ENCODE data around the gene SLC5A2. TPM values are rescaled to one million over a fixed set of nuclear protein-coding genes. Genes with fewer than 3 reads are reported as not detected.

Gene SLC5A2
- total and polyA plus RNA-seq, 2 of the 13 experiments (the other 11 are each of a cell fraction or from before 2014, with no cell fraction given): 0.24 to 0.97 TPM

DNA sequence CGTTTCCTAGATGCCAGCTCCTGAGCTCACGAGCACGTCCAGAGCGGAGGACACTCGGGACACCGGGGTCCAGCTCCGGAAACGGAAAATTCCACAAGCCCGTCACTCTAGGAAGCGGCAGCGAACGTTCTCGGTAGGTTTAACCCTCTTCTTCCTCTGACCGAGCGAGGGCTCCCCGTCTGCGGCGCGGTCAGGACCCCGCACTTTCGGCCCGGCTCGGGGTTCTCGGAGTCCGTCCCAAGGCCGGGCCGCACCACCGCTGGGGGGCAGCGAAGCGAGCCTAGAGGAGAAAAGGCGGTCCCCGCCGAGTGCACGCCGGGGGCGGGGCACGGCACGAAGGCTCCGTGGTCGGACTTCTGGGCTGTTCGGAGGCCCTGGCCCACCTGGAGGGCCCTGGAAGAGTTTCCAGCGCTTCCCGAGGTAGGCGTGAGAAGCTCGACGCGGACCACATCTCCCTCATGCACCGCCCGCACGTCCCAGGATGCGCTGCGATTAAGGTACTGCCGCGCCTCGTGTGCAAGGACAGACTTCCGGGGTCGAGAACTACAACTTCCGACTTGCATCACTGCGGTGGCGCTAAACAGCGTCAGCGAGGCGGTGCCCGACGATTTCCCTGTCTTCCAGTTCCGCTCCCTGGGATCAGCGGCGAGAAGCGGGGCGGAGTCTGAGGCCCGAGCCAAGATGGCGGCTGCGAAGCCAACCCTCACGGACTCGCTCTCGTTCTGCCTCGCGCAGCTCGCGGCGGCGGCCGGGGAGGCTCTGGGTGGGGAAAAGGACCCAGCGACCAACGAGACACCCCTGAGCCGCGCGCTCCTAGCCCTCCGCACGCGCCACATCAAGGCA lies 23.9 kb upstream of the SLC5A2 start, which contains the start of gene ARMC5 (continued):
- TF ChIP-seq, protein P1, sequence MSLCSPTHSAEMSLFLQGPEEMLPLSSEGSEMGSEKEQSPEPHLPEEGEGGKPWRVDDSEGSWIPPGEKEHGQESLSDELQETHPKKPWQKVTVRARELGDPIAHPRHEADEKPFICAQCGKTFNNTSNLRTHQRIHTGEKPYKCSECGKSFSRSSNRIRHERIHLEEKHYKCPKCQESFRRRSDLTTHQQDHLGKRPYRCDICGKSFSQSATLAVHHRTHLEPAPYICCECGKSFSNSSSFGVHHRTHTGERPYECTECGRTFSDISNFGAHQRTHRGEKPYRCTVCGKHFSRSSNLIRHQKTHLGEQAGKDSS (CRISPR knock-in tag; IDR thresholded peaks at IDR 0.05; ENCODE audit: borderline replicate concordance, low read depth): 0 out of 2 replicates have a peak, but pooled peaks have one; percentile 78
- peak; percentile 86 for TF ChIP-seq PHF8 (CRISPR knock-in tag; IDR thresholded peaks at IDR 0.05)
- peak; percentile 41 for TF ChIP-seq FOXO1 (CRISPR knock-in tag; IDR thresholded peaks at IDR 0.05)
- TF ChIP-seq, protein P2, sequence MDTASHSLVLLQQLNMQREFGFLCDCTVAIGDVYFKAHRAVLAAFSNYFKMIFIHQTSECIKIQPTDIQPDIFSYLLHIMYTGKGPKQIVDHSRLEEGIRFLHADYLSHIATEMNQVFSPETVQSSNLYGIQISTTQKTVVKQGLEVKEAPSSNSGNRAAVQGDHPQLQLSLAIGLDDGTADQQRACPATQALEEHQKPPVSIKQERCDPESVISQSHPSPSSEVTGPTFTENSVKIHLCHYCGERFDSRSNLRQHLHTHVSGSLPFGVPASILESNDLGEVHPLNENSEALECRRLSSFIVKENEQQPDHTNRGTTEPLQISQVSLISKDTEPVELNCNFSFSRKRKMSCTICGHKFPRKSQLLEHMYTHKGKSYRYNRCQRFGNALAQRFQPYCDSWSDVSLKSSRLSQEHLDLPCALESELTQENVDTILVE (CRISPR knock-in tag; IDR thresholded peaks at IDR 0.05): peak; percentile 64
- peak; percentile 96; the same call in 1 of the 2 replicates for TF ChIP-seq ZFP41 (CRISPR knock-in tag; IDR thresholded peaks at IDR 0.05; ENCODE audit: borderline replicate concordance)
- TF ChIP-seq, protein P3, sequence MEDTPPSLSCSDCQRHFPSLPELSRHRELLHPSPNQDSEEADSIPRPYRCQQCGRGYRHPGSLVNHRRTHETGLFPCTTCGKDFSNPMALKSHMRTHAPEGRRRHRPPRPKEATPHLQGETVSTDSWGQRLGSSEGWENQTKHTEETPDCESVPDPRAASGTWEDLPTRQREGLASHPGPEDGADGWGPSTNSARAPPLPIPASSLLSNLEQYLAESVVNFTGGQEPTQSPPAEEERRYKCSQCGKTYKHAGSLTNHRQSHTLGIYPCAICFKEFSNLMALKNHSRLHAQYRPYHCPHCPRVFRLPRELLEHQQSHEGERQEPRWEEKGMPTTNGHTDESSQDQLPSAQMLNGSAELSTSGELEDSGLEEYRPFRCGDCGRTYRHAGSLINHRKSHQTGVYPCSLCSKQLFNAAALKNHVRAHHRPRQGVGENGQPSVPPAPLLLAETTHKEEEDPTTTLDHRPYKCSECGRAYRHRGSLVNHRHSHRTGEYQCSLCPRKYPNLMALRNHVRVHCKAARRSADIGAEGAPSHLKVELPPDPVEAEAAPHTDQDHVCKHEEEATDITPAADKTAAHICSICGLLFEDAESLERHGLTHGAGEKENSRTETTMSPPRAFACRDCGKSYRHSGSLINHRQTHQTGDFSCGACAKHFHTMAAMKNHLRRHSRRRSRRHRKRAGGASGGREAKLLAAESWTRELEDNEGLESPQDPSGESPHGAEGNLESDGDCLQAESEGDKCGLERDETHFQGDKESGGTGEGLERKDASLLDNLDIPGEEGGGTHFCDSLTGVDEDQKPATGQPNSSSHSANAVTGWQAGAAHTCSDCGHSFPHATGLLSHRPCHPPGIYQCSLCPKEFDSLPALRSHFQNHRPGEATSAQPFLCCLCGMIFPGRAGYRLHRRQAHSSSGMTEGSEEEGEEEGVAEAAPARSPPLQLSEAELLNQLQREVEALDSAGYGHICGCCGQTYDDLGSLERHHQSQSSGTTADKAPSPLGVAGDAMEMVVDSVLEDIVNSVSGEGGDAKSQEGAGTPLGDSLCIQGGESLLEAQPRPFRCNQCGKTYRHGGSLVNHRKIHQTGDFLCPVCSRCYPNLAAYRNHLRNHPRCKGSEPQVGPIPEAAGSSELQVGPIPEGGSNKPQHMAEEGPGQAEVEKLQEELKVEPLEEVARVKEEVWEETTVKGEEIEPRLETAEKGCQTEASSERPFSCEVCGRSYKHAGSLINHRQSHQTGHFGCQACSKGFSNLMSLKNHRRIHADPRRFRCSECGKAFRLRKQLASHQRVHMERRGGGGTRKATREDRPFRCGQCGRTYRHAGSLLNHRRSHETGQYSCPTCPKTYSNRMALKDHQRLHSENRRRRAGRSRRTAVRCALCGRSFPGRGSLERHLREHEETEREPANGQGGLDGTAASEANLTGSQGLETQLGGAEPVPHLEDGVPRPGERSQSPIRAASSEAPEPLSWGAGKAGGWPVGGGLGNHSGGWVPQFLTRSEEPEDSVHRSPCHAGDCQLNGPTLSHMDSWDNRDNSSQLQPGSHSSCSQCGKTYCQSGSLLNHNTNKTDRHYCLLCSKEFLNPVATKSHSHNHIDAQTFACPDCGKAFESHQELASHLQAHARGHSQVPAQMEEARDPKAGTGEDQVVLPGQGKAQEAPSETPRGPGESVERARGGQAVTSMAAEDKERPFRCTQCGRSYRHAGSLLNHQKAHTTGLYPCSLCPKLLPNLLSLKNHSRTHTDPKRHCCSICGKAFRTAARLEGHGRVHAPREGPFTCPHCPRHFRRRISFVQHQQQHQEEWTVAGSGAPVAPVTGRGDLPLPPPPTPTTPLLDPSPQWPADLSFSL (CRISPR knock-in tag; IDR thresholded peaks at IDR 0.05): no peak; the same call in 1 of the 2 replicates
- TF ChIP-seq FOSL2 (CRISPR knock-in tag; IDR thresholded peaks at IDR 0.05): peak; percentile 65
- TF ChIP-seq ZNF30 (CRISPR knock-in tag; IDR thresholded peaks at IDR 0.05): peak; percentile 87; the same call in 1 of the 2 replicates
- TF ChIP-seq POLR2A (IDR thresholded peaks at IDR 0.05; ENCODE audit: insufficient read depth in 1 of 2, low read depth in 2 of 2, low read length in 2 of 2): peak; percentile 87 to 97
- TF ChIP-seq, protein P4, sequence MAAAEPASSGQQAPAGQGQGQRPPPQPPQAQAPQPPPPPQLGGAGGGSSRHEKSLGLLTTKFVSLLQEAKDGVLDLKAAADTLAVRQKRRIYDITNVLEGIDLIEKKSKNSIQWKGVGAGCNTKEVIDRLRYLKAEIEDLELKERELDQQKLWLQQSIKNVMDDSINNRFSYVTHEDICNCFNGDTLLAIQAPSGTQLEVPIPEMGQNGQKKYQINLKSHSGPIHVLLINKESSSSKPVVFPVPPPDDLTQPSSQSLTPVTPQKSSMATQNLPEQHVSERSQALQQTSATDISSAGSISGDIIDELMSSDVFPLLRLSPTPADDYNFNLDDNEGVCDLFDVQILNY (CRISPR knock-in tag; conservative IDR thresholded peaks at IDR 0.05): peak; percentile 83; the same call in 1 of the 2 replicates
- 0 out of 2 replicates have a peak, but pooled peaks have one; percentile 16 for TF ChIP-seq ZNF34 (CRISPR knock-in tag; IDR thresholded peaks at IDR 0.05; ENCODE audit: borderline replicate concordance)
- TF ChIP-seq EP300 (IDR thresholded peaks at IDR 0.05; ENCODE audit: low read depth in 2 of 2, low read length in 2 of 2): no peak; a peak in 1 of 4 replicates
- peak; percentile 72 for TF ChIP-seq EP300 (CRISPR knock-in tag; IDR thresholded peaks at IDR 0.05; ENCODE audit: borderline replicate concordance)
- peak; percentile 63; the same call in 1 of the 2 replicates for TF ChIP-seq KLF13 (CRISPR knock-in tag; IDR thresholded peaks at IDR 0.05)
